OCI-LY1 (cell line): ENCODE data around the gene FAHD2B.
"Not testable (repeated sequence)": the region's sequence is repeated elsewhere in the genome, so short reads cannot be mapped to it uniquely, and the experiment has no call there.

ENCODE experiments used
- H2AFZ ChIP-seq: fragments of 200-600 bp; sonication (generic), shearing (Covaris generic); 2 replicates; pipeline ENCODE4 v1.6.0; 2014; ENCODE audit warnings: antibody characterized with exemption, mild to moderate bottlenecking, low read length
- H3F3A ChIP-seq: fragments of 200-600 bp; sonication (generic), shearing (Covaris generic); 2 replicates; pipeline ENCODE4 v1.6.0; 2014; ENCODE audit warnings: mild to moderate bottlenecking, antibody characterized with exemption, low read length, moderate library complexity; ENCODE audit not compliant: insufficient read depth
- H3K27ac ChIP-seq: fragments of 200-600 bp; sonication (generic); 2 replicates; pipeline ENCODE4 v1.5.1; 2014; ENCODE audit warnings: low read length, mixed run types, mild to moderate bottlenecking, low read depth; ENCODE audit not compliant: poor library complexity, severe bottlenecking
- H3K27me3 ChIP-seq: fragments of 200-600 bp; sonication (generic); 2 replicates; pipeline ENCODE4 v1.6.0; 2014; ENCODE audit warnings: antibody characterized with exemption, mild to moderate bottlenecking, low read length, moderate library complexity; ENCODE audit not compliant: insufficient read depth
- H3K36me3 ChIP-seq: fragments of 200-600 bp; sonication (generic); 2 replicates; pipeline ENCODE4 v1.6.1; 2014; ENCODE audit warnings: mild to moderate bottlenecking, antibody characterized with exemption, low read length, moderate library complexity, mixed read lengths; ENCODE audit not compliant: insufficient read depth
- H3K4me1 ChIP-seq: fragments of 200-600 bp; sonication (generic); 2 replicates; pipeline ENCODE4 v1.5.1; 2014; ENCODE audit warnings: mild to moderate bottlenecking, low read length, moderate library complexity; ENCODE audit not compliant: insufficient read depth, severe bottlenecking
- H3K4me2 ChIP-seq: fragments of 200-600 bp; sonication (generic), shearing (Covaris generic); 2 replicates; pipeline ENCODE4 v1.6.1; 2014; ENCODE audit warnings: low read length
- H3K4me3 ChIP-seq: fragments of 200-600 bp; sonication (generic); 2 replicates; pipeline ENCODE4 v1.5.1; 2014; ENCODE audit warnings: low read length, low read depth, mild to moderate bottlenecking, mixed read lengths; ENCODE audit not compliant: poor library complexity, severe bottlenecking
- H3K79me2 ChIP-seq: fragments of 200-600 bp; shearing (Covaris generic); 2 replicates; pipeline ENCODE4 v1.6.1; 2016; ENCODE audit warnings: mixed run types, low read length, mixed read lengths; ENCODE audit not compliant: insufficient read depth
- H3K9ac ChIP-seq: fragments of 200-600 bp; sonication (generic), shearing (Covaris generic); 2 replicates; pipeline ENCODE4 v1.6.1; 2014; ENCODE audit warnings: mild to moderate bottlenecking, low read length, mixed read lengths
- H3K9me2 ChIP-seq: fragments of 200-600 bp; sonication (generic), shearing (Covaris generic); 2 replicates; pipeline ENCODE4 v1.6.1; 2014; ENCODE audit warnings: low read depth, mild to moderate bottlenecking, low read length, mixed read lengths
- H3K9me3 ChIP-seq: fragments of 200-600 bp; shearing (Covaris generic); 2 replicates; pipeline ENCODE4 v1.6.1; 2014; ENCODE audit warnings: low read length, mixed read lengths
- H4K20me1 ChIP-seq: fragments of 200-600 bp; sonication (generic), shearing (Covaris generic); 2 replicates; pipeline ENCODE4 v1.6.0; 2016; ENCODE audit warnings: mild to moderate bottlenecking, low read length; ENCODE audit not compliant: insufficient read depth

FAHD2B gene

GRCh38 chr2:97092946-97093345 is 1.7 kb downstream of the FAHD2B start:
- not testable (repeated sequence) for H4K20me1 ChIP-seq, H3F3A ChIP-seq, H3K9me2 ChIP-seq

DNA sequence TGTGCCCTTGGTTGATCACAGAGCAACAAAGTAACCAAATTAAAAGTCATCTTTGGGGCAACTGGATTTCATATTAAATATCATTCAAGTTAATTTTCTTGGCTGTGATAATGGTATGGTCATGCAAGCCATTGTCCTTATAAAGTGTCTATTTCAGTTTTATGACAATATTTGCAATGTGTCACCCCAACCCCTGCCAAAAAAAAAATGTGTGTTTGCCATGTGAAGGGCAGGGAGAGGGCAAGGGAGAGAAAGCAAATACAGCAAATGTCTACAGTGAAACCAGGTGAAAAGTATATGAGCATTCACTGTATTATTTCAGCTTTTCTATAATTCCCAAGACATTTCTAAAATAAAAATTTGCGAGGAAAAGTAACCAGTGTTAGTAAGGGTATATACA is 6.0 kb downstream of the FAHD2B start:
- not testable (repeated sequence) for H3K27ac ChIP-seq, H3K4me1 ChIP-seq, H4K20me1 ChIP-seq, H3K9me3 ChIP-seq, H3K9me2 ChIP-seq, H3K4me2 ChIP-seq, H3K9ac ChIP-seq, H3K36me3 ChIP-seq, H3K27me3 ChIP-seq, H3F3A ChIP-seq, H2AFZ ChIP-seq, H3K4me3 ChIP-seq, H3K79me2 ChIP-seq

More at GRCh38 chr2:97092946-97093345, 1.7 kb downstream of the FAHD2B start:
- H2AFZ ChIP-seq, H3K79me2 ChIP-seq, H3K27ac ChIP-seq, H3K4me1 ChIP-seq, H3K4me2 ChIP-seq, H3K9ac ChIP-seq, H3K4me3 ChIP-seq, H3K36me3 ChIP-seq, H3K9me3 ChIP-seq, H3K27me3 ChIP-seq: not testable (repeated sequence)

DNA sequence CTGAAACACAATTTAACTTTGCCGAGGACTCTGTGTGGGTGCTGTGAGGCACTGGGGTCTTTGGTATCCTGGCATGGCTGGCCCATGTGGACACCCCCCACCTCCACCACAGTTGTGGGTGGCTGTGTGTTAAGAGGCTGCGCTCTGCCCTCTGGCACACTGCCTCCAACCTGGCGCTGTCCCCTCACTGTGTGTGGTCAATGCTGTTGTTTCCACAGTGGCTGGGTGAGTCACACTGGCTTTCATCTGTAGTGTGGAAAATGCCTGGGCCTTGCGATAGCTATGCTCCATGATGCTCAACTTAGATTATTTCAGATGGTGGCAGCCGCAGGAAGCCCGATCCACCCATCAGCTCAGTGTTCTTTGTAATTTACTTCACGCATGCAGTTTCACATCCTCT is 9.6 kb downstream of the FAHD2B start:
- H3K9me3 ChIP-seq, H3F3A ChIP-seq, H3K79me2 ChIP-seq, H3K4me1 ChIP-seq, H3K9me2 ChIP-seq, H3K27me3 ChIP-seq, H3K4me2 ChIP-seq, H2AFZ ChIP-seq, H4K20me1 ChIP-seq, H3K36me3 ChIP-seq, H3K27ac ChIP-seq, H3K9ac ChIP-seq, H3K4me3 ChIP-seq: not testable (repeated sequence)

GRCh38 chr2:97083516-97083915 is 11.2 kb downstream of the FAHD2B start:
- not testable (repeated sequence) for H3K4me1 ChIP-seq, H3F3A ChIP-seq, H3K4me2 ChIP-seq, H3K36me3 ChIP-seq, H3K27ac ChIP-seq, H2AFZ ChIP-seq, H4K20me1 ChIP-seq, H3K9ac ChIP-seq, H3K9me2 ChIP-seq, H3K79me2 ChIP-seq, H3K27me3 ChIP-seq, H3K4me3 ChIP-seq, H3K9me3 ChIP-seq

DNA sequence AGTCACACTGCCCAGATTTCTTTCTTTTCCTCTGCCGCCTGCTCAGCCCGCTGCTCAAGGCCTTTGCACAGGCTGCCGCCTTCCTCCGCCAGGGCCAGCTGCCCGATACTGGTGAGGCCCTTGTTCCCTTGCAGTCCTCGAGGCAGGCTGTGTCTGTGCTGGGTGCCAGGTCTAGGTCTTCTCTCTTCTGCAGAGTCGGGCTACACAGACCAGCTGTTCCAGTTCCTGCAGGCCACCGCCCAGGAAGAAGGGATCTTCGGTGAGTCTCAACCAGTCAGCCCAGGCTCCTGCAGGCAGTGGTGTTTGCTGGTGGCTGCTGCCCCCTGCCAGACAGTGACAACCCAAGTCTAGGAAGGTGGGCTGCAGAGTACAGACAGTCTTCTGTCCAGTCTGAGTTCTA is 12.5 kb downstream of the FAHD2B start:
- H3K36me3 ChIP-seq, H2AFZ ChIP-seq, H3K27ac ChIP-seq, H3K9me3 ChIP-seq, H3K9me2 ChIP-seq, H3F3A ChIP-seq, H4K20me1 ChIP-seq, H3K27me3 ChIP-seq, H3K4me1 ChIP-seq, H3K79me2 ChIP-seq, H3K4me3 ChIP-seq, H3K4me2 ChIP-seq, H3K9ac ChIP-seq: not testable (repeated sequence)

DNA sequence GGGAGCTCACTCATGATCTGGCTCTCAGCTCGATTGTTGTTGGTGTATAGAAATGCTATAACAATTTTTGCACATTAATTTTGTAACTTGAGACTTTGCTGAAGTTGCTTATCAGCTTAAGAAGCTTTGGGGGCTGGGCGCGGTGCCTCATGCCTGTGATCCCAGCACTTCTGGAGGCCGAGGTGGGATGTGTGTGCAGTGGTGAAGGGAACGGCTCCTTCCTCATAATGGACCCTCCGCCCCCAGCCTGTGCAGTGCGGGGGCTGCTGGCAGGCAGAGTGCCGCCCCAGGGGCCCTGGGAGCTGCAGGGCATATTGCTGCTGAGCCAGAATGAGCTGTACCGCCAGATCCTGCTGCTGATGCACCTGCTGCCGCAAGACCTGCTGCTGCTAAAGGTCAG is 13.8 kb downstream of the FAHD2B start:
- H3K27me3 ChIP-seq, H2AFZ ChIP-seq, H3K9me2 ChIP-seq, H4K20me1 ChIP-seq, H3F3A ChIP-seq, H3K4me2 ChIP-seq, H3K27ac ChIP-seq, H3K9ac ChIP-seq, H3K4me1 ChIP-seq, H3K36me3 ChIP-seq, H3K4me3 ChIP-seq, H3K79me2 ChIP-seq, H3K9me3 ChIP-seq: not testable (repeated sequence)

- not testable (repeated sequence) for H3F3A ChIP-seq, H3K9ac ChIP-seq, H3K36me3 ChIP-seq, H3K27me3 ChIP-seq, H3K4me3 ChIP-seq, H2AFZ ChIP-seq, H3K9me3 ChIP-seq, H4K20me1 ChIP-seq, H3K4me1 ChIP-seq, H3K4me2 ChIP-seq, H3K79me2 ChIP-seq, H3K27ac ChIP-seq, H3K9me2 ChIP-seq
These were observed 17.5 kb downstream of the FAHD2B start for GRCh38 chr2:97077213-97077612.

DNA sequence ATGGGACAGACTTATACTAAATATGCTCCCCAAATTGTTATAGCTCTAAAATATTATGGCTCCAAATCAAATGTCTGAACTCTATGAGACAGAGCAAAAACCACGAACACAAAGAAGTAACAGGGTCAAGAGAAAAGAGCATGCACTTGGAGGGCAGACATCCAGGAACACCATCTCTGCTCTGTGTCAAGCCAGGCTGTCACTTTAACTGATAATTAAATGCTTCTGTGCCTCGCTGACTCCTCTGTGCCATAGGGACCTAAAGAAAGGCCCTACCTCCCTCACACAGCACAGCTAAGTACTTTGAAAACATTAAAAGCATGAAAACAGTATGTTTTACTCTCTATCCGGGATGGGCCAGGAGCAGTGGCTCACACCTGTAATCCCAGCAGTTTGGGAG is 23.8 kb downstream of the FAHD2B start:
- H3K4me1 ChIP-seq, H3K27ac ChIP-seq, H3K9ac ChIP-seq, H3K4me2 ChIP-seq, H2AFZ ChIP-seq, H3K36me3 ChIP-seq, H3K79me2 ChIP-seq, H3K4me3 ChIP-seq, H3F3A ChIP-seq, H4K20me1 ChIP-seq, H3K27me3 ChIP-seq, H3K9me3 ChIP-seq, H3K9me2 ChIP-seq: not testable (repeated sequence)
